ENCODE data around the gene FHAD1. TPM values are rescaled to one million over a fixed set of nuclear protein-coding genes. Genes with fewer than 3 reads are reported as not detected.

FHAD1 gene
- total and polyA plus RNA-seq, 2 donors (not counting 1 experiment from before 2014, with no cell fraction given) = not detected

GRCh38 chr1:15351310-15351709, 104.3 kb downstream of the FHAD1 start:
- H3K4me1 Mint-ChIP-seq = no peaks in the 10 kb centered on the region
- no peak overlapping the region for H3K9ac ChIP-seq (ENCODE audit: low read length)
- H3K4me2 ChIP-seq (replicated peaks; ENCODE audit: low read depth, low read length, poor library complexity, severe bottlenecking) = no peak overlapping the region
- peaks cover 34% of the 10 kb centered on the region for H3K27me3 Mint-ChIP-seq
- no peaks in the 10 kb centered on the region for H3K4me1 ChIP-seq (ENCODE audit: control insufficient read depth in 2 of 2, insufficient read depth in 2 of 2, low read length in 2 of 2)
- H3K27me3 ChIP-seq (replicated peaks in 1 of 4; ENCODE audit: control extremely low read depth in 1 of 4, control insufficient read depth in 3 of 4, insufficient read depth in 4 of 4, low read length in 3 of 4) = peaks cover 0 to 3% (median 1%) of the 10 kb centered on the region in 4 experiments
- H3K4me3 Mint-ChIP-seq = no peak overlapping the region
- peaks cover 0 to 3% (median 0%) of the 10 kb centered on the region in 3 donors for H3K9me3 ChIP-seq (ENCODE audit: control extremely low read depth in 1 of 3, control insufficient read depth in 2 of 3, insufficient read depth in 1 of 3, low read length in 2 of 3)
- H3K36me3 ChIP-seq (replicated peaks in 1 of 2; ENCODE audit: control extremely low read depth in 1 of 2, control insufficient read depth in 1 of 2, extremely low read depth in 1 of 2, insufficient read depth in 2 of 2, low read length in 1 of 2) = no peaks in the 10 kb centered on the region
- no peak overlapping the region for H2AFZ ChIP-seq (ENCODE audit: insufficient read depth, low read depth, low read length, poor library complexity, severe bottlenecking)
- H3K4me3 ChIP-seq (ENCODE audit: control extremely low read depth in 1 of 5, extremely low read depth in 1 of 5, insufficient read depth in 1 of 5, low read depth in 2 of 5, low read length in 4 of 5) = no peak overlapping the region
- ATAC-seq (ENCODE audit: low read depth) (no peak), DNase-seq (no peak)
- CTCF ChIA-PET = no interaction called here
- 90% methylated on average over 4 of the region's 4 CpGs for WGBS (ENCODE audit: insufficient coverage)
- TF ChIP-seq EZH2 (IDR thresholded peaks at IDR 0.05; ENCODE audit: borderline replicate concordance, insufficient read depth, low read depth, low read length, poor library complexity, severe bottlenecking) (no peak), CTCF (IDR thresholded peaks at IDR 0.05) (no peak)
- intact Hi-C loops (cut with micrococcal nuclease) = no loop called here
- H3K79me2 ChIP-seq (ENCODE audit: control insufficient read depth, insufficient read depth, low read length) = no peaks in the 10 kb centered on the region
- no peaks in the 10 kb centered on the region for H3K9me3 Mint-ChIP-seq (ENCODE audit: insufficient read depth)
- H4K20me1 ChIP-seq (ENCODE audit: control insufficient read depth, insufficient read depth, low read length, poor library complexity, severe bottlenecking) = no peaks in the 10 kb centered on the region
- no peak overlapping the region for H3K27ac Mint-ChIP-seq
- H3K27ac ChIP-seq (ENCODE audit: low read length in 2 of 2) = no peak overlapping the region
- POLR2A ChIA-PET = no interaction called here

GRCh38 chr1:15352128-15352957, 105.3 kb downstream of the FHAD1 start:
- H3K27me3 Mint-ChIP-seq = peaks cover 28% of the 10 kb centered on the region
- no peak overlapping the region for H3K9ac ChIP-seq (ENCODE audit: low read length)
- H2AFZ ChIP-seq (ENCODE audit: insufficient read depth, low read depth, low read length, poor library complexity, severe bottlenecking) = no peak overlapping the region
- H3K9me3 ChIP-seq (ENCODE audit: control extremely low read depth in 1 of 3, control insufficient read depth in 2 of 3, insufficient read depth in 1 of 3, low read length in 2 of 3) = peaks cover 0 to 3% (median 0%) of the 10 kb centered on the region in 3 donors
- H3K9me3 Mint-ChIP-seq (ENCODE audit: insufficient read depth) = no peaks in the 10 kb centered on the region
- H3K4me3 Mint-ChIP-seq = no peak overlapping the region
- no peaks in the 10 kb centered on the region for H3K79me2 ChIP-seq (ENCODE audit: control insufficient read depth, insufficient read depth, low read length)
- H4K20me1 ChIP-seq (ENCODE audit: control insufficient read depth, insufficient read depth, low read length, poor library complexity, severe bottlenecking) = no peaks in the 10 kb centered on the region
- H3K4me3 ChIP-seq (ENCODE audit: control extremely low read depth in 1 of 5, extremely low read depth in 1 of 5, insufficient read depth in 1 of 5, low read depth in 2 of 5, low read length in 4 of 5) = no peak overlapping the region
- no peaks in the 10 kb centered on the region for H3K4me1 Mint-ChIP-seq
- CTCF ChIA-PET = no interaction called here
- no peaks in the 10 kb centered on the region for H3K4me1 ChIP-seq (ENCODE audit: control insufficient read depth in 2 of 2, insufficient read depth in 2 of 2, low read length in 2 of 2)
- TF ChIP-seq EZH2 (IDR thresholded peaks at IDR 0.05; ENCODE audit: borderline replicate concordance, insufficient read depth, low read depth, low read length, poor library complexity, severe bottlenecking) (no peak), CTCF (IDR thresholded peaks at IDR 0.05) (no peak)
- no peak overlapping the region for H3K27ac Mint-ChIP-seq
- no peaks in the 10 kb centered on the region for H3K36me3 ChIP-seq (replicated peaks in 1 of 2; ENCODE audit: control extremely low read depth in 1 of 2, control insufficient read depth in 1 of 2, extremely low read depth in 1 of 2, insufficient read depth in 2 of 2, low read length in 1 of 2)
- no peak overlapping the region for H3K4me2 ChIP-seq (replicated peaks; ENCODE audit: low read depth, low read length, poor library complexity, severe bottlenecking)
- DNase-seq = no peak
- 72% methylated on average over 6 of the region's 12 CpGs for WGBS (ENCODE audit: insufficient coverage)
- peaks cover 0 to 3% (median 1%) of the 10 kb centered on the region in 4 experiments for H3K27me3 ChIP-seq (replicated peaks in 1 of 4; ENCODE audit: control extremely low read depth in 1 of 4, control insufficient read depth in 3 of 4, insufficient read depth in 4 of 4, low read length in 3 of 4)
- no peak overlapping the region for H3K27ac ChIP-seq (ENCODE audit: low read length in 2 of 2)
- POLR2A ChIA-PET = no interaction called here
- intact Hi-C loops (cut with micrococcal nuclease) = no loop called here
- no peak for ATAC-seq (ENCODE audit: low read depth)
